Measurements from ENCODE around the gene UCP3. TPM values are rescaled to one million over a fixed set of nuclear protein-coding genes. Genes with fewer than 3 reads are reported as not detected.

UCP3 gene
- total RNA-seq = 1 to 10 TPM in 1 of 2 donors, under 1 TPM in 1; 0.47 to 1.3 TPM
- polyA plus RNA-seq = under 1 TPM; 0.07 to 0.21 TPM

- no peaks in the 10 kb centered on the region for H3K36me3 ChIP-seq (ENCODE audit: control insufficient read depth in 4 of 4, insufficient read depth in 3 of 4, low read depth in 1 of 4, low read length in 3 of 4)
- no peak within 1 kb of the TSS for H3K27ac ChIP-seq (ENCODE audit: low read depth in 1 of 2, low read length in 2 of 2)
- 83% methylated on average over 9 of the region's 9 CpGs for WGBS
- H3K9me3 ChIP-seq (ENCODE audit: control insufficient read depth in 4 of 4, low read length in 3 of 4) = no peaks in the 10 kb centered on the region
- TF ChIP-seq HNF4A (conservative IDR thresholded peaks at IDR 0.05) = no peak
- TF ChIP-seq YY1 (IDR thresholded peaks at IDR 0.05) = no peak
- no peak for TF ChIP-seq HNF4G (IDR thresholded peaks at IDR 0.05)
- no peak for TF ChIP-seq ZBTB33 (IDR thresholded peaks at IDR 0.05)
- TF ChIP-seq JUND (IDR thresholded peaks at IDR 0.05) = no peak
- no peak for TF ChIP-seq FOXA1 (IDR thresholded peaks at IDR 0.05)
- no peak for TF ChIP-seq RXRA (IDR thresholded peaks at IDR 0.05)
- no peak for TF ChIP-seq NR2F2 (IDR thresholded peaks at IDR 0.05)
- no peak for TF ChIP-seq RAD21 (IDR thresholded peaks at IDR 0.05)
- no peak for TF ChIP-seq EGR1 (IDR thresholded peaks at IDR 0.05; ENCODE audit: low read depth in 2 of 2)
- H3K4me3 ChIP-seq (ENCODE audit: low read depth in 1 of 3, low read length in 3 of 3) = no peak within 1 kb of the TSS
- H3K9ac ChIP-seq (ENCODE audit: low read depth in 1 of 2, low read length in 2 of 2) = no peak within 1 kb of the TSS
- H3K4me1 ChIP-seq (ENCODE audit: control insufficient read depth in 4 of 4, insufficient read depth in 4 of 4, low read length in 3 of 4) = peaks cover 0 to 5% (median 3%) of the 10 kb centered on the region in 4 donors
- DNase-seq (ENCODE audit: low spot score) = no peak
- no peaks in the 10 kb centered on the region for H3K27me3 ChIP-seq (ENCODE audit: control insufficient read depth in 4 of 4, insufficient read depth in 4 of 4, low read length in 3 of 4)
These were observed at the start of gene UCP3 for GRCh38 chr11:74008373-74009229. Gene UCP3 (minus strand): TSS chr11:74009085. CDS start chr11:74007042, 2,043 bp downstream.

GRCh38 chr11:74057249-74058151, 48.6 kb upstream of the UCP3 start:
- no peak overlapping the region for H3K9ac ChIP-seq (ENCODE audit: low read depth in 1 of 2, low read length in 2 of 2)
- no peak for DNase-seq (ENCODE audit: low spot score)
- peaks cover 0 to 7% (median 2%) of the 10 kb centered on the region in 4 donors for H3K36me3 ChIP-seq (ENCODE audit: control insufficient read depth in 4 of 4, insufficient read depth in 3 of 4, low read depth in 1 of 4, low read length in 3 of 4)

More at GRCh38 chr11:74057249-74058151, 48.6 kb upstream of the UCP3 start:
- TF ChIP-seq FOXA1 (IDR thresholded peaks at IDR 0.05) (no peak), REST (IDR thresholded peaks at IDR 0.05) (no peak), NR2F2 (IDR thresholded peaks at IDR 0.05) (no peak), CTCF (IDR thresholded peaks at IDR 0.05; ENCODE audit: low read depth, low read length, missing input control) (no peak), RXRA (IDR thresholded peaks at IDR 0.05) (no peak), GABPA (IDR thresholded peaks at IDR 0.05 in 1 of 2, conservative IDR thresholded peaks at IDR 0.05 in 1 of 2) (no peak)
- WGBS = 88% methylated on average over 8 of the region's 8 CpGs
- H3K4me1 ChIP-seq (ENCODE audit: control insufficient read depth in 4 of 4, insufficient read depth in 4 of 4, low read length in 3 of 4) = no peaks in the 10 kb centered on the region
- no peaks in the 10 kb centered on the region for H3K9me3 ChIP-seq (ENCODE audit: control insufficient read depth in 4 of 4, low read length in 3 of 4)
- H3K4me3 ChIP-seq (ENCODE audit: low read depth in 1 of 3, low read length in 3 of 3) = no peak overlapping the region
- H3K27ac ChIP-seq (ENCODE audit: low read depth in 1 of 2, low read length in 2 of 2) = no peak overlapping the region
- no peaks in the 10 kb centered on the region for H3K27me3 ChIP-seq (ENCODE audit: control insufficient read depth in 4 of 4, insufficient read depth in 4 of 4, low read length in 3 of 4)
